ENCODE measurements around the gene MAML1. TPM values are rescaled to one million over a fixed set of nuclear protein-coding genes. Genes with fewer than 3 reads are reported as not detected.

Gene MAML1
- polyA plus RNA-seq, 1 donor from 2014 or later = 6.8 TPM

DNA sequence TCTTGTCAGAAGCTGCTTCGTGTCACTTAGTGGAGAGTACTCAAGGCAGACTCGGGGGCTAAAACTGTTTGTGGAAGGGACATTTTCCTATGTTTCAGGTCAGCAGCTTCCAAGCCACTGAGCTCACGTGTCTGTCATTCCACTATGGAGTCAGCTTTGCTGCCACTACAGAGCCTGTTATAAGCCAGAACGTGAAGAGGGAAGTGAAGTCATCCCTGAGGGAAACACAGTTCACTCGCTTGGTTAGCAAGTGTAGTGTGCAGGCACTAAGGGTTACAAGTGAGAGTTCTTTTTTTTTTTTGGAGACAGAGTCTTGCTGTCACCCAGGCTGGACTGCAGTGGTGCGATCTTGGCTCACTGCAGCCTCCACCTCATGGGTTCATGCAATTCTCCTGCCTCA, 36.6 kb downstream of the MAML1 start:
- Histone ChIP-seq H3K4me3 (ENCODE audit: low read length) (no peak overlapping the region), H2AFZ (ENCODE audit: low read depth, low read length) (no peak overlapping the region), H3K9me2 (ENCODE audit: insufficient read depth, low read length) (no peaks in the 10 kb centered on the region), H3K79me2 (replicated peaks; ENCODE audit: insufficient read depth, low read length) (peaks cover 14% of the 10 kb centered on the region), H3F3A (ENCODE audit: insufficient read depth, low read length, poor library complexity, severe bottlenecking) (no peaks in the 10 kb centered on the region), H3K36me3 (ENCODE audit: insufficient read depth, low read length) (peaks cover 8% of the 10 kb centered on the region), H3K27ac (ENCODE audit: low read length) (no peak overlapping the region), H3K9me3 (ENCODE audit: low read length) (no peaks in the 10 kb centered on the region), H4K20me1 (ENCODE audit: insufficient read depth) (no peaks in the 10 kb centered on the region), H3K27me3 (ENCODE audit: insufficient read depth, low read depth, low read length) (no peaks in the 10 kb centered on the region), H3K4me2 (ENCODE audit: low read length) (no peak overlapping the region), H3K9ac (ENCODE audit: low read length) (no peak overlapping the region)
- no peak for TF ChIP-seq POLR2AphosphoS5 (IDR thresholded peaks at IDR 0.05)
- TF ChIP-seq, protein P1, sequence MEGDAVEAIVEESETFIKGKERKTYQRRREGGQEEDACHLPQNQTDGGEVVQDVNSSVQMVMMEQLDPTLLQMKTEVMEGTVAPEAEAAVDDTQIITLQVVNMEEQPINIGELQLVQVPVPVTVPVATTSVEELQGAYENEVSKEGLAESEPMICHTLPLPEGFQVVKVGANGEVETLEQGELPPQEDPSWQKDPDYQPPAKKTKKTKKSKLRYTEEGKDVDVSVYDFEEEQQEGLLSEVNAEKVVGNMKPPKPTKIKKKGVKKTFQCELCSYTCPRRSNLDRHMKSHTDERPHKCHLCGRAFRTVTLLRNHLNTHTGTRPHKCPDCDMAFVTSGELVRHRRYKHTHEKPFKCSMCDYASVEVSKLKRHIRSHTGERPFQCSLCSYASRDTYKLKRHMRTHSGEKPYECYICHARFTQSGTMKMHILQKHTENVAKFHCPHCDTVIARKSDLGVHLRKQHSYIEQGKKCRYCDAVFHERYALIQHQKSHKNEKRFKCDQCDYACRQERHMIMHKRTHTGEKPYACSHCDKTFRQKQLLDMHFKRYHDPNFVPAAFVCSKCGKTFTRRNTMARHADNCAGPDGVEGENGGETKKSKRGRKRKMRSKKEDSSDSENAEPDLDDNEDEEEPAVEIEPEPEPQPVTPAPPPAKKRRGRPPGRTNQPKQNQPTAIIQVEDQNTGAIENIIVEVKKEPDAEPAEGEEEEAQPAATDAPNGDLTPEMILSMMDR (IDR thresholded peaks at IDR 0.05; ENCODE audit: poor library complexity, severe bottlenecking) = no peak
- TF ChIP-seq EP300 (conservative IDR thresholded peaks at IDR 0.05; ENCODE audit: poor library complexity, severe bottlenecking) = no peak
- TF ChIP-seq MXI1 (conservative IDR thresholded peaks at IDR 0.05; ENCODE audit: poor library complexity, severe bottlenecking) = no peak
- TF ChIP-seq EZH2 (IDR thresholded peaks at IDR 0.05; ENCODE audit: borderline replicate concordance, insufficient read depth, low read length, poor library complexity, severe bottlenecking) = no peak
- TF ChIP-seq, protein P2, sequence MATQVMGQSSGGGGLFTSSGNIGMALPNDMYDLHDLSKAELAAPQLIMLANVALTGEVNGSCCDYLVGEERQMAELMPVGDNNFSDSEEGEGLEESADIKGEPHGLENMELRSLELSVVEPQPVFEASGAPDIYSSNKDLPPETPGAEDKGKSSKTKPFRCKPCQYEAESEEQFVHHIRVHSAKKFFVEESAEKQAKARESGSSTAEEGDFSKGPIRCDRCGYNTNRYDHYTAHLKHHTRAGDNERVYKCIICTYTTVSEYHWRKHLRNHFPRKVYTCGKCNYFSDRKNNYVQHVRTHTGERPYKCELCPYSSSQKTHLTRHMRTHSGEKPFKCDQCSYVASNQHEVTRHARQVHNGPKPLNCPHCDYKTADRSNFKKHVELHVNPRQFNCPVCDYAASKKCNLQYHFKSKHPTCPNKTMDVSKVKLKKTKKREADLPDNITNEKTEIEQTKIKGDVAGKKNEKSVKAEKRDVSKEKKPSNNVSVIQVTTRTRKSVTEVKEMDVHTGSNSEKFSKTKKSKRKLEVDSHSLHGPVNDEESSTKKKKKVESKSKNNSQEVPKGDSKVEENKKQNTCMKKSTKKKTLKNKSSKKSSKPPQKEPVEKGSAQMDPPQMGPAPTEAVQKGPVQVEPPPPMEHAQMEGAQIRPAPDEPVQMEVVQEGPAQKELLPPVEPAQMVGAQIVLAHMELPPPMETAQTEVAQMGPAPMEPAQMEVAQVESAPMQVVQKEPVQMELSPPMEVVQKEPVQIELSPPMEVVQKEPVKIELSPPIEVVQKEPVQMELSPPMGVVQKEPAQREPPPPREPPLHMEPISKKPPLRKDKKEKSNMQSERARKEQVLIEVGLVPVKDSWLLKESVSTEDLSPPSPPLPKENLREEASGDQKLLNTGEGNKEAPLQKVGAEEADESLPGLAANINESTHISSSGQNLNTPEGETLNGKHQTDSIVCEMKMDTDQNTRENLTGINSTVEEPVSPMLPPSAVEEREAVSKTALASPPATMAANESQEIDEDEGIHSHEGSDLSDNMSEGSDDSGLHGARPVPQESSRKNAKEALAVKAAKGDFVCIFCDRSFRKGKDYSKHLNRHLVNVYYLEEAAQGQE (IDR thresholded peaks at IDR 0.05; ENCODE audit: borderline replicate concordance) = no peak
- no peak for TF ChIP-seq SMC3 (conservative IDR thresholded peaks at IDR 0.05; ENCODE audit: poor library complexity)
- no peak for TF ChIP-seq RAD21 (conservative IDR thresholded peaks at IDR 0.05)
- TF ChIP-seq TAF1 (IDR thresholded peaks at IDR 0.05; ENCODE audit: low read depth) = no peak

DNA sequence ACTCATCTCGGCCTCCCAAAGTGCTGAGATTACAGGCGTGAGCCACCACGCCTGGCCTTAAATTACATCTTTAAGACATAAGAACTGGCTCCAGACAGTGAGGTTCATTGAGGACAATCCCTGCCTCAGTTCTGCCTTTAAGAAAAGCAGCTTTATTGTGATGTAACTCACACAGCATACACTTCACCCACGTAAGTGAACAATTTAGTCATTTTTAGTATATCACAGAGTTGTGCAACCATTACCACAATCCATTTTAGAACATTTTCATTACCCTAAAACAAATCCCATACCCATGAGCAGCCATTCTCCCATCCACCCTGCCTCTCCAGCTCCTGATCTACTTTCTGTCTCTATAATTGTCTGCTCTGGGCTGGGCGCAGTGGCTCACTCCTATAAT, 37.2 kb downstream of the MAML1 start:
- Histone ChIP-seq H3K36me3 (ENCODE audit: insufficient read depth, low read length) (peaks cover 8% of the 10 kb centered on the region), H3K27me3 (ENCODE audit: insufficient read depth, low read depth, low read length) (no peaks in the 10 kb centered on the region), H4K20me1 (ENCODE audit: insufficient read depth) (no peaks in the 10 kb centered on the region), H3K9me3 (ENCODE audit: low read length) (no peaks in the 10 kb centered on the region), H3K4me2 (ENCODE audit: low read length) (no peak overlapping the region), H3K27ac (ENCODE audit: low read length) (no peak overlapping the region), H3K79me2 (replicated peaks; ENCODE audit: insufficient read depth, low read length) (peaks cover 14% of the 10 kb centered on the region), H2AFZ (ENCODE audit: low read depth, low read length) (no peak overlapping the region), H3F3A (ENCODE audit: insufficient read depth, low read length, poor library complexity, severe bottlenecking) (no peaks in the 10 kb centered on the region), H3K9ac (ENCODE audit: low read length) (no peak overlapping the region), H3K4me3 (ENCODE audit: low read length) (no peak overlapping the region), H3K9me2 (ENCODE audit: insufficient read depth, low read length) (no peaks in the 10 kb centered on the region)
- TF ChIP-seq, protein P2 (IDR thresholded peaks at IDR 0.05; ENCODE audit: borderline replicate concordance) = no peak
- TF ChIP-seq SMC3 (conservative IDR thresholded peaks at IDR 0.05; ENCODE audit: poor library complexity) (no peak), RAD21 (conservative IDR thresholded peaks at IDR 0.05) (no peak)

Measured in neural cell (in vitro differentiated cells).